GM20000 (cell line): ENCODE results near the gene DSCAML1.
A peak's percentile ranks its signal among the peaks of the same experiment; 100 is the strongest.

Experiments used
- DNase-seq: peaks from one replicate; pipeline ENCODE4 v3.0.0; 2012; ENCODE audit warnings: low spot score
- TF ChIP-seq, protein P1 (sequence below): IDR thresholded peaks from 2 replicates; pipeline ENCODE4 v1.5.1; 2012; ENCODE audit warnings: mild to moderate bottlenecking, control low read depth; ENCODE audit errors: extremely low read depth, missing control alignments

Gene DSCAML1

DNA sequence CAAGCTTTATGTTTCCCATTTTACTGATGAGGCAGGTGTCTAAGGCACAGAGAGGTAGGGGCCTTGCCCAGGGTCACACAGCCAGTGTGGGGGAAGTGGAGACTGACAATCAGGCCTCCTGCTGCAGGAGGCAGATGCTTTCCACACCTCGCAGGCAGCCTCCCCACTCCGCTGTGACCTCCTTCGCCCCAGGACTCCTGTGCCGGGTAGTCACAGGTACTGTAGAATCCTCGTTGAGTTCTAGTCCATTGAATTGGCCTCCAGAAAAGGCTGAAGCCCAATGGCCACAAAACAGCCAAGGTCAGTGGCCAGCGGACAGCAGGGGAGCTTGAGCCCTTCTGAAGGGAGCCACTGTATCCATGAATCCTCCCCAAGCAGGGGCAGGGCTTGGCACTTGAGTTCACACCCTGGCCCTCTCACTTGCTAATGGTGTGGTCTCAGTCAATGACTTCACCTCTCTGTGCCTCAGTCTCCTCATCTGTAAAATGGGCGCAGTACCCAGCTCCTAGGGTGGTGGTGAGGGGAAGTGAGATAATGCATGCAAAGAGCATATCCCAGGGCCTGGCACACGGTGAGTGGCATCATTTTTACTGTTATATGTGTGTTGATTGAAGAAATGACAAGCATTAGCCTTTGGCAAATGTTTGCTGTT, 28.6 kb upstream of the DSCAML1 start:
- TF ChIP-seq, protein P1, sequence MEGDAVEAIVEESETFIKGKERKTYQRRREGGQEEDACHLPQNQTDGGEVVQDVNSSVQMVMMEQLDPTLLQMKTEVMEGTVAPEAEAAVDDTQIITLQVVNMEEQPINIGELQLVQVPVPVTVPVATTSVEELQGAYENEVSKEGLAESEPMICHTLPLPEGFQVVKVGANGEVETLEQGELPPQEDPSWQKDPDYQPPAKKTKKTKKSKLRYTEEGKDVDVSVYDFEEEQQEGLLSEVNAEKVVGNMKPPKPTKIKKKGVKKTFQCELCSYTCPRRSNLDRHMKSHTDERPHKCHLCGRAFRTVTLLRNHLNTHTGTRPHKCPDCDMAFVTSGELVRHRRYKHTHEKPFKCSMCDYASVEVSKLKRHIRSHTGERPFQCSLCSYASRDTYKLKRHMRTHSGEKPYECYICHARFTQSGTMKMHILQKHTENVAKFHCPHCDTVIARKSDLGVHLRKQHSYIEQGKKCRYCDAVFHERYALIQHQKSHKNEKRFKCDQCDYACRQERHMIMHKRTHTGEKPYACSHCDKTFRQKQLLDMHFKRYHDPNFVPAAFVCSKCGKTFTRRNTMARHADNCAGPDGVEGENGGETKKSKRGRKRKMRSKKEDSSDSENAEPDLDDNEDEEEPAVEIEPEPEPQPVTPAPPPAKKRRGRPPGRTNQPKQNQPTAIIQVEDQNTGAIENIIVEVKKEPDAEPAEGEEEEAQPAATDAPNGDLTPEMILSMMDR, result no peak
- no peak for DNase-seq

DNA sequence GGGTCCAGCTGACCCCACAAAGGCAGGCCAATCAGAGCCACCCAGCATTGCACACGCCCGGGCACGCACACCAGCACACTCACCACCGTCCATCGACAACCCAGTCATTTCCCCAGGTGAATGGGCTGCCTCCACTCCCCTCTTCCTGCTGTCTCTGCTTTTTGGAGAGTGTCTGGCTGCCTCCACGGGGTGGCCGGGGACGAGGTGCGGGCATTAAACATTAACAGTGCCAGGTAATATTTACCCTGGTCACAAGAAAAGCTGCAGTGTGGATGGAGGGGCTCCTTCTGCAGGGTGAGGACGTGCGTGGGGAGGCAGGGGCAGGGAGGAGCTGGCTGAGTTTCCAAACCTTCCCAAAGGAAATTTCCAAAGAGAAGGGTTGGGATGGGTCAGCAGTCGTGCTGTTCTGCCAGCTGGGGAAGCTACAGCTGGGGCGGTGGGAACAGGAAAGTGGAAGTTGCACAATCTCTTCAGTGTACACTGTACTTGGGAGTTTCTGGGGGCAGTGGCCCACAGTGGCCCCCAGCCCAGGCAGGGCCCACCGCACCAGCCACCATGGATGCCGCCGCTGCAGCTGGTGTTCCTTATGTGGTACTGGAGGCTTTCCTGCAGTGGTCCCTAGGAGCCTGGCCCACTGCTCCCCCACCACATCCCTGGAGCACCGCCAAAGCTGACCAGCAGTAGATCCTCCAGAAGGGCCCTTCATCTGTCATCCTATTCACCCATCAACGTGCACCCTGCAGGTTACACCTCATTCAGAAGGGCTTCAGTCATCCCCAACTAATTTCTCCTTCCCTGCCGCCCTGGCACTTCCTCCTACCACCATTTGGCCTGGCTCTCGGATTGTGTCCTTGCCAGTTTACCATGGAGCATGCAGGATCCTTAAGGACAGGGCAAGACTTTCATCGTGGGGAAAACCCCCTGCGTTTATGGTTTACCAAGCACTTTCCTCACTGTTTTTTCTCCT, 27.8 kb upstream of the DSCAML1 start, which contains the start of gene FXYD2:
Gene FXYD2, minus strand, starts transcription at position 174 of the 967 bp plus-strand sequence. Its CDS starts 66 bp downstream, at position 108.
- no peak for DNase-seq

DNA sequence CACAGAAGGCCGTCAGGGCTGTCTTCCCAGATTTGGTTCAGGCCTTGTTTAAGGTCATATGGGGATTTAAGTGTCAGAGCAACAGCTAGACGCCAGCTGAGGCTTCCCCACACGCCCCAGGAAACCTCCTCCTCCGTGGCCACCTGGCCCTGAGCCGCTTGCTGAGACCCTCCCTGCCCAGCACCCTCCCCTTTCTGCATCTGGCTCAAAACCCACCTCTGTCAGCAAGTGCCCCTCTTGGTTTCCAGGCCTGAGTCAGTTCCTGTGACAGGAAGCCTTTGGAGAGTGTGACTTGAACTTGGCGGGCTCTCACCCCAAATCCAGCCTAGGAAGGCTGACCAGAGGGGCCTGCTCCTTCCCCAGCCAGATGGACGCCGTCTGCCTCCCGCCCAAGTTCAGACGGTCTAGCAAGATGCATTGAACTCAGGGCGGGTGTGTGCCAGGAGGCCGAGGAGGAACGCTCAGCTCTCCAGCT, 27.0 kb upstream of the DSCAML1 start:
- TF ChIP-seq, protein P1, result no peak
- no peak for DNase-seq

More for the DNA sequence above, 27.8 kb upstream of the DSCAML1 start, which contains the start of gene FXYD2:
- TF ChIP-seq, protein P1, result no peak

DNA sequence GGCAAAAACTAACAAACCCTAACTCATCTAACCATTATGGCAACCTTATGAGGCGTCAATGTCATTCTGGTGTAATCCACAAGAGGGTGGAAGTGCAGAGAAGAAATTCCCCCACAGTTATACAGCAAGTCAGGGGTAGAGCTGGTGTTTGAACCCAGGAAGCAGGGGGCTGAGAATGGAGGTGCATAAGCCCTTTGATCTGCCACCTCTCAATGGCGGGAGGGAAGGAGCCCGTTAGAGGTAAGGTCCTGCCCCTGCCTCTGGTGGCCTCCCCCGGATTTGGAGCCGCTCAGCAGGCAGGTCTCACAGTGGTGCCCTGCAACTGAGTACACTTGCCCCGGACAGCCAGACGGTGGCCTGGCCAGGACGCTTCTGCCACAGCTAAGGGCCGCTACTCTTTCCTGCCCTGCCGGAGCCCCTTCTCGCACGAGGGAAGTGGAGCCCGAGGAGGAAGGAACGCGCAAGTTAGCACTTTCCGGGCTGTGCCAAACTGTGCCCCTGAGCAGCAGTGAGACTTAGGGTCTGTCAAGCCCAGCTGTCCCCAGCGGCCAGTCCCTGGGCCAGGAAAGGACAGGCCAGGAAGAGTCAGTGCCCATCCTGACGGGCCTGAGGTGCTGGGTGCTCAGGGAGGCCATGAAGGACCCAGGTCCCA, 26.4 kb upstream of the DSCAML1 start:
- TF ChIP-seq, protein P1, result peak; percentile 20
- DNase-seq, result no peak

DNA sequence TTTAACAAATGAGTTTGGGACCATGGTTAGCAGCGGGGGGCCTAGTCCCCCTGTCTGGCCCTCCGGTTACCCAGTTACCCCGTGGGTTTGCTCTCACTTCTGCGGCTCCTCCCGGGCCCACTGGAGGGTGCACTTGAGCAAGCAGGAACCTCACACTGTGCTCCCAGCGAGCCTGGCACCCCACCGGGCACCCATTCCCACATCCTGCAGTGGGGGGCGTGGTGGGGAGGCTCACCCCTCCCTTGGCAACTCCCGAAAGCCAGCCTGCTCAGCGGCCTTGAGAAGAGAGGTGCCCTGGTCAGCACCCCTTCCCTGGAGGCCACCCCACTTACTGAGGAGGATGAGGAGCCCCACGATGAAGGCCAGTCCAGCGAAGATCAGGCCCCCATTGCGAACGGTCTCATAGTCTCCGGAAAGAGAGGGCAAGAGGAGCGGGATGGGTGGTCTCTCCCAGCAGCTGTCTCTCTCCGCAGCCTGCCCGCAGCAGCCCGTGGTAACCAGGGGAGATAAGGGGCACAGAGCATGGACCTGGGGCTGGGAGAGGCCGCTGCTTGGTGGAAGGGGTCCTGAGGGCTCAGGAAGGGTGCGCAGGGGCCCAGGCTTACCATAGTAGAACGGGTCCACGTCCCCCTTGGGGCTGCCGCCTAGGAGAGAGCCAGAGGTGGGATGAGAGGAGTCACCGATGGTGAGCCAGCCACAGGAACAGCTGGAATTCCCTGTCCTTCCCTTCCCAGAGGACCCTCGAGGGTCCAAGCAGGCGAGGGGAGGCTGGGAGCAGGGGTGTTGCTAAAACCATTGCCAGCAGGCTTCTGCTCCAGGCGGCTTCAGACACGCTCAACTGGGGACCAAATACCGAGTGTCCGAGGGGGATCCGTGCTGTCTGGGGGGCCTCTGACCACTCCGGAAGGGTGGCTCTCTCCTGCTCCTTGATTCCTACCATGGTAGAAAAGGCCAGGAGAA, 25.3 kb upstream of the DSCAML1 start:
- no peak for DNase-seq
- TF ChIP-seq, protein P1, result peak; percentile 63

DNA sequence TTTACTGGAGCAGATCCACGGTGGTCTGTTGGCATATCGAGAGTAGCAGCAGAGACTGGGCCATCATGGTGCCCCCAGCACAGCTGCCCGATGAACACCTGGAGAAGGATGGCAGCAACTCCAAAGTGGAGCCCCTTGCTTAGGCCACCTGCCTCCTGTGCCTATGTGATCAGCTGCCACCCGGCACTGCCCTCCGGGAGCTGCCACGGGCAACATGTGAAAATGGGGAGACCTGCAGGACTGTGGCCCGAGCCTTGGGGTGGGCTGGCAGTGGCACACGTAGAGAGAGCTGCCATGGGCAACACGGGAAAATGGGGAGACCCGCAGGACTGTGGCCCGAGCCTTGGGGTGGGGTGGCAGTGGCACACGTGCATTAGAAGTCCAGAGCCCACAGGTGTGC, 24.4 kb upstream of the DSCAML1 start:
- no peak for DNase-seq
- TF ChIP-seq, protein P1, result no peak
